Kidney capillary endothelial cell (primary cell): ENCODE results near the gene CCDC18.
"Not testable (repeated sequence)": the region's sequence is repeated elsewhere in the genome, so short reads cannot be mapped to it uniquely, and the experiment has no call there.

Source experiments
- DNase-seq: peaks from one replicate; pipeline ENCODE4 v3.0.0-alpha.2; 2018; ENCODE audit warnings: low spot score

The CCDC18 gene, protein sequence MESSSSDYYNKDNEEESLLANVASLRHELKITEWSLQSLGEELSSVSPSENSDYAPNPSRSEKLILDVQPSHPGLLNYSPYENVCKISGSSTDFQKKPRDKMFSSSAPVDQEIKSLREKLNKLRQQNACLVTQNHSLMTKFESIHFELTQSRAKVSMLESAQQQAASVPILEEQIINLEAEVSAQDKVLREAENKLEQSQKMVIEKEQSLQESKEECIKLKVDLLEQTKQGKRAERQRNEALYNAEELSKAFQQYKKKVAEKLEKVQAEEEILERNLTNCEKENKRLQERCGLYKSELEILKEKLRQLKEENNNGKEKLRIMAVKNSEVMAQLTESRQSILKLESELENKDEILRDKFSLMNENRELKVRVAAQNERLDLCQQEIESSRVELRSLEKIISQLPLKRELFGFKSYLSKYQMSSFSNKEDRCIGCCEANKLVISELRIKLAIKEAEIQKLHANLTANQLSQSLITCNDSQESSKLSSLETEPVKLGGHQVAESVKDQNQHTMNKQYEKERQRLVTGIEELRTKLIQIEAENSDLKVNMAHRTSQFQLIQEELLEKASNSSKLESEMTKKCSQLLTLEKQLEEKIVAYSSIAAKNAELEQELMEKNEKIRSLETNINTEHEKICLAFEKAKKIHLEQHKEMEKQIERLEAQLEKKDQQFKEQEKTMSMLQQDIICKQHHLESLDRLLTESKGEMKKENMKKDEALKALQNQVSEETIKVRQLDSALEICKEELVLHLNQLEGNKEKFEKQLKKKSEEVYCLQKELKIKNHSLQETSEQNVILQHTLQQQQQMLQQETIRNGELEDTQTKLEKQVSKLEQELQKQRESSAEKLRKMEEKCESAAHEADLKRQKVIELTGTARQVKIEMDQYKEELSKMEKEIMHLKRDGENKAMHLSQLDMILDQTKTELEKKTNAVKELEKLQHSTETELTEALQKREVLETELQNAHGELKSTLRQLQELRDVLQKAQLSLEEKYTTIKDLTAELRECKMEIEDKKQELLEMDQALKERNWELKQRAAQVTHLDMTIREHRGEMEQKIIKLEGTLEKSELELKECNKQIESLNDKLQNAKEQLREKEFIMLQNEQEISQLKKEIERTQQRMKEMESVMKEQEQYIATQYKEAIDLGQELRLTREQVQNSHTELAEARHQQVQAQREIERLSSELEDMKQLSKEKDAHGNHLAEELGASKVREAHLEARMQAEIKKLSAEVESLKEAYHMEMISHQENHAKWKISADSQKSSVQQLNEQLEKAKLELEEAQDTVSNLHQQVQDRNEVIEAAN (N-terminal part only)

DNA sequence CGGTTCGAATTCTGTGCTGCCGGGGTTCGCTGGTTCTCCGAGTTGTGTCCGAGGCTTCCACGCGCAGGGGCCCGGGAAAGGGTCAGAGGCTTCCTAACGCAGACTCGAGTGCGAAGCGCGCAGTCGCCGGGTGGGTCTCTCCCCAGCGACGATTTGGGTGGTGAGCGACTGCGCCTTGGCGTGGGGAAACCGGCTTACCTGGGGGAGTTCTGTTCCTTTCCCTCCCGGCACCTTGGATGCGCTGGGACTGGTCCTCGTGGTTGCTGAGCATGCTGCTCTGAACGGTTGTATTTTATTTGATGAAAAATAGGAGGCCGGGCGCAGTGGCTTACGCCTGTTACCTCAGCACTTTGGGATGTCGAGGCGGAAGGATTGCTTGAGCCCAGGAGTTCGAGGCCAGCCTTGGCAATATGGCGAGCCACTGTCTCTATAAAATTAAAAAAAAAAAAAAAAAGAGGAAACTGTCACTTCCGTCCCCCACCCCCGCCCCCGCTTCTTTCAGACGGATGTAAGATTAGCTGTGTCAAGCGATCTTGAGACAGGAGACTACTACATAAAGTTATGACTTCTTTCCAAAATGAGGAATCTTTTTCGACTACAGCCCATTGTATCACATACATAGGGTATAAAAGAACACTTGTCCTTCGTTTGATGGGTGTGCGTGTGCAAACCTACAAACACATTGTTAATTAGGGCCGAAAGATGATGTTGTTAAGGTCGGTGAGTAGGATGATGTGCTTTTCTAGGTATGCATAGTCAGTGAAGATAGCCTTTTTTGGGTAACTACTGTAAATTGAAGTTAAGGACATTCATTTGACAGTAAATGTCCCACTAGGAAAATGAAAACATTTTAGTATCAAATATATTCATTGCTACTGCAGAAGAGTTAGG, at the start of gene CCDC18:
CCDC18 (plus strand) TSS at position 2 of the 891 bp plus-strand sequence. CDS start 2,638 bp downstream, outside the sequence.
- peak; percentile 52 for DNase-seq

DNA sequence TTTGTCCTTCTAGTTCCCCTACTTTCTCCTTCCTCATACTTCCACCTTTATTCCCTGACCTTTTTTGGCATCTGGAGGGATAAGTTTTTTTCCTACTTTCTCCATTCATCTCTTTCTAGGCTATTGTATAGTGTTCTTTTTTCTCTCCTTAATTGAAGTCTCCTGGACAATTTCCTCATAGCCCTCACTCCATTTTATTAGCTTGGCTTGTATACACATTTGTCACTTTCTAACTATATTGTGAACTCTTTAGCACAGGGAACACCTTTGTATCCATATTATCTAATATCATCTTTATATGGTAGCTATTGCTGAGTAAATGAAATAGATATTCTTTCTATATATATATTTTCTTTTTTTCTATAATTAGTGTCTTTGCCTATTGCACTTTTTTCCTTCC, 47.9 kb upstream of the CCDC18 start:
- DNase-seq: no peak

DNA sequence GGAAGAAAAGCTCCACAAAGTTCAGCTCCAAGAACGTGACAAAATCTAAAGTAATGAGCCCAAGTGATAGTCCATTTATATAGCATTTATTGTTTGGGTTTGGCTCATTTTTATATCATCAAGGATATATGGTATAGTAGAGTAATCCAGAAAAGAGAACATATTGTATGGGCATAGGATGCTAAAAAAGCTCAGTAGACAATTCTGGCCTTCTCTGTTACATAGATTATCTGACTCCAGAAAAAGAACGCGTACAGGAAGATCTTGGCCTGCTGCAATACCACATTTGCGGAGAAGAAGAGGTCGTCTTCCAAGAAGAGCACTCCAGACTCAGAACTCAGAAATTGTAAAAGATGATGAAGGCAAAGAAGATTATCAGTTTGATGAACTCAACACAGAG, 44.1 kb upstream of the CCDC18 start:
- no peak for DNase-seq

DNA sequence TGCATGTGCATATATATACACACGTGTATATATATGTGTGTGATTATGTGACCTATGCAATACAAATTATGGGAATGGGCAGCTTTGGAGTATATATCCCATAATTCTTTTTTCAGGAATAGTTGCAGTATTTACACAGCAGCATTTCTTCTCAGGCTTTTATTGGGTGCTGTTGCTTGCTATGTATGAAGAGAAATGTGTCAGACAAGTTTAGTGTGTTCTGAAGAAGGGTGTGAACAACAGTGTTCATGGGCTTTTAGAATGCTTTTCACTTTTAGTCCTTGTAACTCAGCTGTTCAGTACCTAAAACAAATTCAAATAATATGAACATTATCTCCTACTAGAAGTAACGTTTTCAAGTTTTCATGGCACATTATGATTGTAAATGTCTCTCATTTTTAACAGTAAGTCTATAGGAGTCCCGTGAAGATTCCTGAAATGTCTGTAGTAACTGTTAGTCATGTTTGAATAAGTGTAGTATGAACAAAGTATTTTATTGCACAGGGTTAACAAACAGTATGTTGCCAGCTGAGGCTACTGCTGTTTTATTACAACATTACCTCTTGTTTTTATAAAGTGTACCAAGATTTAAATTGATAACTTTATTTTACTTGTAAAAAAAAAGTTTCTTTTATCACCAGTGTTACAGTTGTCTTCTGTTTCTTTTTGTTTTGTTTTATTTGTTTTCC, 42.8 kb upstream of the CCDC18 start:
- DNase-seq: no peak

DNA sequence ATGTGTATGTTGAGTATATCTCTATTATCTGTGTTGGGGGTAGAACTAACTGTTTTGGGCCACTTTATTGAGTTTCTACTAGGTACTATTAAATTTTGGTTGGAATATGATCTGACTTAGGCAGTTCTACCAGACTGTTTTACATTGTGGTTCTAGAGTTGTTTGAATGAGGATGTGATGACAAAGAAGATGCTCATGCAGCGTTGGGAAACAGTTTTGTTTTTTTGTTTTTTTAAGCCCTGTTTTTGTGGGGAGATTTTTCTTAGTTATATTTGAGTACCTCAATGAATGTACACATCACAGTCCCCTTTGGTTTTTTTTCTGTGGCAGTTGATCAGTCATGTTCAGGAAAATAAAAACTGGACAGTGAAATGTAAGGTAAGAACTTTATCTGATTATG, 40.4 kb upstream of the CCDC18 start:
- no peak for DNase-seq

DNA sequence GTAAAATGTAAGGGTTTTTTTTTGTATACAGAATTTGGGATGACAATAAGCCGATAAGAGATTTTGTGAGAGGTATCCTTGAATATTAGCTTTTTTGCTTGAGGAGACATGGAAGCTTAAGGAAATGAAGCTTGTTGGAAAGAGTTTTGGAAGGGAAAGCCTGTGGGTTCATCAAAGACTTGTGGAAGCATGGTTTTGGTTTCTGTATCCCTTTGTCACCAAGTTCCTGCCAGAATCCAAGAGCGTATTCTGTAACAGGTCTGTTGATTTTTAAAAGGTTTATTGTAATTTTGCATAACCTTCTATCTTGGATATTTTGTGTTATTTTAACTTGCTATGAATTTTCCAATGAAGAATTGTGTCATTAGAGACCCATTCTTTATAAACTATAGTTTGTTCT, 38.4 kb upstream of the CCDC18 start:
- no peak for DNase-seq

DNA sequence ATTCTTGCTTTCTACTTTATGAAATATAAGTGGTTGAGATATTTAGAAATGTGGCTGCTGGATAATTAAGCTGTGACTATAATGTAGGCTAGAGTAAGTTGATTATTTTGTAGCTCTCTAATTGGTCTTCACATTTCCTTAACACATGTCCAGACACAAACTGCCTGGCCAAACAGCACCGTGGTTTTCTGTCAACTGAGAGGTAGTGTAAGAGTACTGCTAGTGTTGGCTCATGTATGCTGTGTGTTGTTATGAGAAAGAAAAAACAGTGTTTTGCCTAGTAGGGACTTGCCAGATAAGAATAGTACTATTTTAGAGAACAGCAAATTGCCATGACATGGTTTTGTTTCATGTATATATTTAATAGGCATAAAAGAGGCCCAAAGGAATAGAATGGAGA, 37.4 kb upstream of the CCDC18 start:
- no peak for DNase-seq

DNA sequence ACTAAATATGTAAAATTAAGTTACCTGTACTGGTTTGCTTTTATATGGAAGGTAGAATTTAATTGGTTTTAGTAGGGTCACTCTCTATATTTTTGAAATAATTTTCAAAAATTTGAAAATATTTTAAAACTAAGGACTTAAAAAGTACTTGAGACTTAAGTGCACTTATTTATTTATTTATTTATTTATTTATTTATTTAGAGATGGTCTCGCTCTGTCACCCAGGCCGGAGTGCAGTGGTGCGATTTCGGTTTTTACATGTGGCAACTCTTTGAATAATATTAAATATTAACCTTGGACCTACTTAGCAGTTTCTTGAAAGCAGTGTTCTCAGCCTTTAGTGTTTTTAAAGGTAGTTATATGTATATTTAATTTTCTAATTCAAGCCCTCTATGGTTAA, 36.8 kb upstream of the CCDC18 start:
- DNase-seq: no peak

DNA sequence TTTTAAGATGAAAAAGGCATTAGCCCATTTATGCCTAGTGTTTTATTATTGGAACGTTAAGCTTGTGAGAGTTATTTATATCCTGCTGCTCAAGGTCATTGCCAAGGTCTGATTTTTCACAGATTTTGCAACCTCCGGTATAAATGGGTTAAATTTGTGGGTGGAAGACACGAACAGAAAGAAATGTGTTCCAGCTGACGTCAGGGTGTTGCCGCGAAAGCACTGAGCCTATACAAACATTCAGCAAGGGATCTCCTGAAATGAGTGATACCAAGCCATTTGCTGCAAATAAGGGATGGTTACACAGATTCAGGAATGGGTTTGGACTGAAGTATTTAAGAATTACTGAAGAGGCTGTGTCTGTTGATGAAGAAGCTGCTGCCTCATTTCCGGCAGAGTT, 32.5 kb upstream of the CCDC18 start:
- DNase-seq: no peak

DNA sequence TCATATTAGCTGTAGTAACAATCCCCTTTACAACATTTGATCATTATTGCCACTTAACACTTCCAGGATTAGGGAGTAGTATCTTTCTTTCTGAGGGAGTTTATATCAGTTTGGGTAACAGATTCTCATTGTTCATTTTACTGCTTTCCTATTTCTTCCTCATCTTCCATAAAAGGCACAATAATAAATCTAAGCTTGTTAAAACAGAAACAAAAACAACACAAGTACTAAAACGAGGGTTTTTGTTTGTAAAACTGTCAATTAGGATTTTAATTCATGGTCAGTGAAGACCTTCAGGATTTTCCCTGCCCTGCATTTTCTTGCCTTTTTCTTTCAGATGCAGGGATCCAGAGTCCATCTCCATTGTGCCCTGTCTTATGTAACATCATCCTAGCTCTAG, 29.8 kb upstream of the CCDC18 start:
- DNase-seq: no peak

DNA sequence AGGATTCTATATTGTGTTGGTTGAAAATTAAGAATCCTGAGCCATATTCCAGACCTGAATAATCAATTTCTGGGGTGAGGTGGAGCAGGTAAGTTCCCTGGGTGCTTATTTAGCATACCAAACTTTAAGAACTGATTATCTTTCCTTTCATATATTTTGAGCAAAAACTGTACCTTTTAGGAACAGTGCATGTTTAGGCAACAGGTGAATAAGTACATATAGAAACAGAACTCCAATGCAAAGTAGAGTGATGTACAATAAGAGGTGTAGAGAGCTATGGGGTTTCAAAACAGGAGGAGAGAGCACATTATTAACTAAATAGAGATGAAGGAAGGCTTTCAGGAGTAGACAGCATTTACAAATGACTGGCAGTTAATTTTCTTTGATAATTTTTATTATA, 29.1 kb upstream of the CCDC18 start:
- no peak for DNase-seq

DNA sequence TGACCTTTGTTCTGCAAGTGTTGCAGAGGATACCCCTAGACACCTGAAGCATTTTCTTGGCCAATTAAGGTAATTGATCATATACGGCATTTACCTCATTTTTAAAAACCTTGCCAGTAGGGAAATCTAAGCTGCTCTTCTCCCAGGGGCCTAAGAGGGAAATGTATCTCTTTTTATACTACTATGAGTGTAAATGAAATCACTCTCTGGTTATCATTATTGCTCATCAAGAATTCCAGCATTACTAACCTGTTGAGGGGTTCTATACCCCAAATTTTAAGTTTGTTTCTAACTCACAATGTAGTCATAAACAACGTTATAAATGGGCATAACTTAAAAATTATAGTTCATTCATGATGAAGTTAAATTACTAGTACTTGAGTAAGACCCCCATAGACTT, 27.7 kb upstream of the CCDC18 start:
- no peak for DNase-seq

DNA sequence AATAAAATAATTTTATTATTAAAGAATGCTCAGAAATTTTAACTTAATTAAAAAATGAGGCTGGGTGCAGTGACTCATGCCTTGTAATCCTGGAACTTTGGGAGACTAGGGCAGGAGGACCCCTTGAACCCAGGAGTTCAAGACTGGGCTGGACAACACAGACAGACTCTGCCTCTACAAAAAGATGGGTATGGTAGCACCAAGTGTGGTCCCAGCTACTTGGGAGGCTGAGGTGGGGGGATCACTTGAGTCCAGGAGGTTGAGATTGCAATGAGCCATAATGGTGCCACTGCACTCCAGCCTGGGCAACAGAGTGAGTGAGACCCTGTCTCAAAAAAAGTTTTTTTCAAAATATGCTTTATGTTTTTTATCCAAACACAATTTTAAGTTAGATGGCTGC, 25.6 kb upstream of the CCDC18 start:
- no peak for DNase-seq

DNA sequence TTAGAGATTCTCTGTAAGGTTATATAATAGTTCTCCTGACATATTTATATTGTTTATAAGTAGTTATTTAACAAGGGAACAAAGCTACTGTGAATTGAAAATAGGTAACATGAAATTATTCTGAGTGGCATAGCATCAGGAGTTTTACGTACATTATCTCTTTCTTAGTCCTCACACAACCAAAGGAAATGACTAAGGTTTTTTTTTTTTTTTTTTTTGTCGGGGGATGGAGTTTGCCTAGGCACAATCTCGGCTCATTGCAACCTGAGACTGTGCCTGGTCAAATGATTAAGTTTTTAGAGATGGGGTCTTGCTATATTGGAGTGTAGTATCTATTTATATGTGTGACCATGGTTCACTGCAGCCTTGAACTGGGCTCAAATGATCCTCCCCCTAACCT, 25.2 kb upstream of the CCDC18 start:
- DNase-seq: no peak

DNA sequence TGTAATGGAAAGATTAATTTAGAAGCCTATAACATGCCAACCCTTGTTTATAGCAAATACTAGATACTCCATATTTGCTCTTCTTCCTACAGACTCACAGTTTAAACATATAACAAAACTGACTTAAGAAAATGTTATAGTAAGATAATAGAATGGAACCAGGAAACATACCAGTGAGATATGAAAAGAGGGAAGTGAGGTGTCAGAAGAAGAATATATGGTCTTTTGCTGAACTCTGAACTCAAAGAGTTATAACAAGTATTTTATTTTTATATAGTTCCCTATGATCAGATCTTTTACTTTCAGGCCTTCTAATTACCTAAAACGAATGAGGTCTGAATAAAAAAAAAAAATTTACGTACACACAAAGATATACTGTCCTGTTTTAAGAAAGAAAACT, 21.2 kb upstream of the CCDC18 start:
- DNase-seq: no peak

DNA sequence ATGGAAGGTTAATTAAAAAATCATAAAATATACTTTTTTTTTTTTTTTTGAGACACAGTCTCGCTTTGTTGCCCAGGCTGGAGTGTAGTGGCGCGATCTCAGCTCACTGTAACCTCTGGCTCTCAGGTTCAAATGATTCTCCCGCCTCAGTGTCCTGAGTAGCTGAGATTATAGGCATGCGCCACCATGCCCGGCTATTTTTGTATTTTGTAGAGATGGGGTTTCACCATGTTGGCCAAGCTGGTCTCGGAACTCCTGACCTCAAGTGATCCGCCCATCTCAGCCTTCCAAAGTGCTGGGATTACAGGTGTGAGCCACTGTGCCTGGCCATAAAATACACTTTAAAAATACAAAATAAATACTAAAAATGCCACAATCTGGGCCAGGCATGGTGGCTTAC, 17.2 kb upstream of the CCDC18 start:
- DNase-seq: not testable (repeated sequence)

DNA sequence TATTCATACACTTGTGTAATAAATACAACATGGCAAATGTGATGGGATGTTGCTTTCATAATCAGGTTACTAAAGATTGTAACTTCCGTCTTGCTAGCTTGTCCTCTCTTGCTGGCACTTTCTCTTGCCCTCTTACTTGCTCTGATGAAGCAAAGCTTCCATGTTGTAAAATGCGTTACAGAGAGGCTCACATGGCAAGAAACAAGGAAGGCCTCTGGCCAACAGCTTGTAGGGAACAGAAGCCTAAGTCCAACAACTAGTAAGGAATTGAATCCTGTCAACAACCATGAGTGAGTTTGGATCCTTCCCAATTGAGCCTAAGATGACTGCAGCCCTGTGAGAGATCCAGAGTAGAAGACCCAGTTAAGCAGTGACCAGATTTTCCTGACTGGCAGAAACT, 15.7 kb upstream of the CCDC18 start:
- DNase-seq: no peak

DNA sequence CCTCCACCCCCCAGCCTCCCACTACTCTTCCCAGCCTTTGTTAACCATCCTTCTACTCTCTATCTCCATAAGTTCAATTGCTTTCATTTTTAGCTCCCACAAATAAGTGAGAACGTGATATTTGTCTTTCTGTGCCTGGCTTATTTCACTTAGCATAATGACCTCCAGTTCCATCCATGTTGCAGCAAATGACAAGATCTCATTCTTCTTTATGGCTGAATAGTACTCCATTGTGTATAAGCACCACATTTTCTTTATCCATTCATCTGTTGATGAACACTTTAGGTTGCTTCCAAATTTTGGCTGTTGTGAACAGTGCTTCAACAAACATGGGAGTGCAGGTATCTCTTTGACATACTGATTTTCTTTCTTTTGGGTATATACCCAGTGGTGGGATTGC, 14.6 kb upstream of the CCDC18 start:
- DNase-seq: not testable (repeated sequence)

DNA sequence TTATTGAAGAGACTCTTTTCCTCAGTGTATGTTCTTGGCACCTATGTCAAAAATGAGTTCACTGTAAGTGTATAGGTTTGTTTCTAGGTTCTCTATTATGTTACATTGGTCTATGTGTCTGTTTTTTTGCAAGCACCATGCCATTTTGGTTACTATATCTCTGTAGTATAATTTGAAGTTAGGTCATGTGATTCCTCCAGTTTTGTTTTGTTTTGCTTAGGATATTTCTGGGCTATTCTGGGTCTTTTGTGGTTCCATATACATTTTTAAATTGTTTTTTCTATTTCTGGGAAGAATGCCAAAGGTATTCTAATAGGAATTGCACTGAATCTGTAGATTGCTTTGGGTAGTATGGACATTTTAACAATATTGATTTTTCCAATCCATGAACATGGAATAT, 13.5 kb upstream of the CCDC18 start:
- DNase-seq: no peak

DNA sequence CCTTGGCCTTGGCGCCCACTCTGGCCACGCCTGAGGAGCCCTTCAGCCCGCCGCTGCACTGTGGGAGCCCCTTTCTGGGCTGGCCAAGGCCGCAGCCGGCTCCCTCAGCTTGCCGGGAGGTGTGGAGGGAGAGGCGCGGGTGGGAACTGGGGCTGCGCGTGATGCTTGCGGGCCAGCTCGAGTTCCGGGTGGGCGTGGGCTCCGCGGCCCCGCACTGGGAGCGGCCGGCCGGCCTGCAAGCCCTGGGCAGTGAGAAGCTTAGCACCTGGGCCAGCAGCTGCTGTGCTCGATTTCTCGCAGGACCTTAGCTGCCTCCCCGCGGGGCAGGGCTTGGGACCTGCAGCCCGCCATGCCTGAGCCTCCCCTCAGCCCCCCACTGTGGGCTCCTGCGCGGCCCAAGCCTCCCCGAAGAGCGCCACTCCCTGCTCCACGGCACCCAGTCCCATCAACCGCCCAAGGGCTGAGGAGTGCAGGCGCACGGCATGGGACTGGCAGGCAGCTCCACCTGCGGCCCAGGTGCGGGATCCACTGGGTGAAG, 10.3 kb upstream of the CCDC18 start:
- DNase-seq: not testable (repeated sequence)
